CD4-positive, alpha-beta T cell treated with Interleukin-15 for 1 hour (primary cell): ENCODE results near the gene UMAD1.

ENCODE experiments used
- DNase-seq: peaks from one replicate; pipeline ENCODE4 v3.0.0-alpha.2; 2020

Gene UMAD1

DNA sequence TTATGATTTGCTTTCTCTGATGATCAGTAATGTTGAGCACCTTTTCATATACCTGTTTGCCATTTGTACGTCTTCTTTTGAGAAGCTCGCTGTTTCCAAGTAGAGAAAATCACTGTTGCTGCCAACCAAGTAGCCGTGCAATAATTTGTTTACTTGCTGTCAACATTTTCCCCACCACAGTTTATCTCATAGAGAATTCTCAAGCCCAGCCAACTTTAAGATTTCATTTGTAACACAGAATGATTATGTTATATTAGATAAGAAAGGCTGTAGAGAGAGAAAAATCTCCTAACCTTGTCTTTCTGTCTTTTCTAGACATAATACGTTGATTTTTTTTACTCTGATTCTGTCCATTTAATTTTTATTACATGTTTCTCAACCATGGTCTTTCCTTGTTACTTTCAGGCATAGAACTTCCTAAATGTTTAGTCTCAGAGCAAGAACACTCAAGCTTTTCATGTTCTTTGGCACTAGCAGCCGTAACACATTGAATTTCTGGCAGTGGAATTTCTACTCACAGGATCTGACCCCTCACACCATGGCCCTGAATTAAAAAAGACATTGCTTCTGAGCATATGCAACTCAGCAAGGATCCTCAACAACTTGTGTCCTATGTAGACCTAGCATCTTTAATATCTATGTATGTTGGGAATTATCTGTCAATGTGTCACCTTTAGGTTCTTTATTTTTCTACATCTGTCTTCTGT, 54.7 kb downstream of the UMAD1 start:
- DNase-seq = no peak

DNA sequence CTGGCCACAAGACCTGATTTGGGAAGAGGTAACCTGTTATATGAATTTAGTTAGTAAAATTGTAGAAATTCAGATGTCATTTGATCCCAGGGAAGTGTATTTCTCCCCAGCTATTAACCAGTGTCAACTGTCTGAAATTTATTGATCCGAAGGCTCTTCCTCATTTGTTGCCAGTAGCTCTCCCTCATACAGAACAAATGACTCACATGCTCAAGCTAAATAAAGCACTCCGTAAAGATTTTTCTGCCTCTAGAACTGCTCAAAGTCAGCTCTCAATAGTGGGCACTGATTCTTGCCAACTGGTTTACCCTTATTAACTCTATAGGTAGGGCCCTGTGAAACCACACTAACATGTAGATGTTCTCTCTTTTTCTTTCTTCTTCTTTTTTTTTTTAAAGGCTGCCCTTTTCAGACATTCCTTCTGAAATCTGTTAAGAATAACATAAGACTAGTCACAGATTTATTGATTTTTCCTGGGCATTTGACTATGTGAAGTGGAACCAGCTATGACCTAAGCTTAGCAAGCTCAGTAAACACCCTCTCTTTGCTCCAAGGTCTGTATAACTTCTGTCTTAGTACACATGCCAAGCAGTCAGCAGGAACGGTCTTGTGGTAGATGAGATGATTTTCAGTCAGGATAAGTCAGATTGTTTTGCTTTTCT, 56.0 kb downstream of the UMAD1 start:
- no peak for DNase-seq

- no peak for DNase-seq
Observed at GRCh38 chr7:7698930-7699329, 58.4 kb downstream of the UMAD1 start.

- no peak for DNase-seq
Observed at GRCh38 chr7:7699380-7699779, 58.8 kb downstream of the UMAD1 start.

GRCh38 chr7:7699970-7700369, 59.4 kb downstream of the UMAD1 start:
- DNase-seq = no peak

GRCh38 chr7:7701527-7701926, 61.0 kb downstream of the UMAD1 start:
- no peak for DNase-seq

DNA sequence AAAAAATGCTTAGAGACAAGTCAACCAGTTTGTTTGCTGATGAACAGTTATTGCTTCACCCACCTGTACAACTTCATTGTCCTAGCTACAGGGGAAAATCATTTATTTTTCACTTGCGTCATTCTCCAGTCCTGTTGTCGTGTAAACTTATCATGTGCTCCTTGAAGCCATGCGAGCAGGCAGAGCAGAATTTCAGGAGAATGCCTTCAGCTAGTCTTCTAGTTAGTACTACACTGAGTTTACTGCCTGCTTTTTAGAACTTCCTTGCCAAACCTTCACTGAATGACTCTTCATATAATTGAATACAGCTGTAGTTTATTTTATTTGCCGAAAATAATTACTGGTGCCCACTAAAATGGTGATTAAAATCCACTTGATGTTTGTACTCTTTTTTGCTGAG, 62.3 kb downstream of the UMAD1 start:
- DNase-seq = no peak

- no peak for DNase-seq
Observed at GRCh38 chr7:7703427-7703826, 62.9 kb downstream of the UMAD1 start.

GRCh38 chr7:7704867-7705266, 64.3 kb downstream of the UMAD1 start:
- no peak for DNase-seq

DNA sequence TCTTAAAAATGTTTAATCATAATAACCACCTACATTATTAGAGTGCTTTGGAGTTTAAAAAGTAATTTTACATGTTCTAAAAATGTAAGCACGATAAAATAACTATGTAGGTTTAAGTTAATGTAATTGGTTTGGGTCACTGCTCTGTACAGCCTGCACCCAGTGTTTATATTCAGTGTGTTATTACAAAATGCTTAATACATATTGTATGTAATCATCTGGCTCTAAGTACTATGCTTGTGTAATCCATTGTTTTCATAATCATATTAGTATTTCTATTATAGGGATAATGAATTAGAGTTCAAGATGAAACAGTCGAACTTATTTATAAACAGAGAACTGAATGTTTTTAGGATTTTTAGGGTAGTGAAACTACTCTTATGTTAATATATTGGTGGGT, 64.8 kb downstream of the UMAD1 start:
- no peak for DNase-seq

GRCh38 chr7:7706101-7706511, 65.6 kb downstream of the UMAD1 start:
- no peak for DNase-seq

DNA sequence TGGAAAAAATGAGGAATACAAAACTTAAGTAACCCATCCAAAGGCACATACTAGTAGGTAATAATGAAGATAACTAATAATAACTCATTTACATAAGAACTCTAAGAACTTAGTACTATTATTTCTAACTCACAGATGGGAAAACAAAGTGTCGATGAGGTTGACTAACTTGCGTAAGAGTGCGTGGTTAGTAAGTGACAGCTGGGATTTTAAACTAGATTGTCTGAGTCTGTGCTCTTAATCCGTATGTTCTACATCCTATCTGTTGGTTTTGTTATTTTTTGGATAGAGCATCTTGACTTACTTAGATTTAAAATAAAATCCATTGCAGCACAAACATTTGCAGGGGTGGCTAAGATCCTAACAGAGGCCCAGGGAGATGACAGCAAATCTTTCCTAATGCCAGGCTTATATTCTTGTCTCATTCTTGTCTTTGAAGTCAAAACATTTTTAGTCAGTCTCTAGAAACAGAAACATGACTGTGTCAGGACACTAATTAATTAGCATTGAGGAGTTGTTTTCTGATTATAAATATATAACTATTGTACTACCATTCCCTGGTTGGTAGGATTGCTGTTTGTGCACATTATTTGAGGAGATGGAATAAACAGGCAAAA, 66.1 kb downstream of the UMAD1 start:
- DNase-seq = no peak

- no peak for DNase-seq
Observed at GRCh38 chr7:7707246-7707645, 66.7 kb downstream of the UMAD1 start.

GRCh38 chr7:7707806-7708205, 67.3 kb downstream of the UMAD1 start:
- no peak for DNase-seq

DNA sequence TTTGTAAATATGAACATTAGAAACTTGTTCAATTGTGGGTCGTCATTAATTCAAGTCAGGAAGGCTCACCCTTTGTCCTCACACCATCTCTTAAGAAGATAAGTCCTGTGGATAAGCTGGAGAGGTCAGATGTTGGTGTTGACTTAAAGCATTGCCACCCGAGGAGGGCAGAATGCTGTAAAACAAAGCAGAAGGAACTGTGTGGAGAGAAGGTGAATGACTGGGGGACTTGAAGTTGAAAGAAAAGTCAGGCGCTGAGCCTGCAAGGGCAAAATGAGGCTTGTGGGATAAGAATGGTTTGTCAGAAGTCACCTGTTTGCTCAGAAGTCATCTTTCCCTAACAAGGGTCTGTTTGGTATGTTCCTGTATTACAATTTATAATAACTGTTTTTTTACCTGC, 68.7 kb downstream of the UMAD1 start:
- no peak for DNase-seq

- no peak for DNase-seq
Observed at GRCh38 chr7:7710469-7710868, 69.9 kb downstream of the UMAD1 start.

DNA sequence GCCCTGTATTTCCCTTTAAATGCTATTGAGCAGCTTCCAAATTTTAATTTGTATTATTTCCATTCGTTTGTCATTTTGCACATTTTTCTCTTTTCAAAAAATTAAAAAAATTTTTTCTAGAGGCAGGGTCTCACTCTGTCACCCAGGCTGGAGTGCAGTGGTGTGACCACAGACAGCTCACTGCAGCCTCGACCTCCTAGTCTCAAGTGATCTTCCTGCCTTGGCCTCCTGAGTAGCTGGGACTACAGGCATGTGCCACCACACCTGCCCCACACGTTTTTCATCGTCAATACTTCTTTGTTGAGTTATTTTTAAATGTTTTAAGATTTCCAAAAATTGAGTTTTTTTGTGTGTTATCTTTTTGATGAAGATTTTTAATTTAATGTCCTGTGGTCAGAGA, 73.2 kb downstream of the UMAD1 start:
- DNase-seq = no peak

- DNase-seq = no peak
Observed at GRCh38 chr7:7718492-7718891, 77.9 kb downstream of the UMAD1 start, which contains the start of gene RPA3. Gene RPA3 (minus strand): TSS chr7:7718607. CDS start chr7:7640418, 78,189 bp downstream.

- DNase-seq = no peak
Observed at GRCh38 chr7:7719236-7719635, 78.7 kb downstream of the UMAD1 start.

DNA sequence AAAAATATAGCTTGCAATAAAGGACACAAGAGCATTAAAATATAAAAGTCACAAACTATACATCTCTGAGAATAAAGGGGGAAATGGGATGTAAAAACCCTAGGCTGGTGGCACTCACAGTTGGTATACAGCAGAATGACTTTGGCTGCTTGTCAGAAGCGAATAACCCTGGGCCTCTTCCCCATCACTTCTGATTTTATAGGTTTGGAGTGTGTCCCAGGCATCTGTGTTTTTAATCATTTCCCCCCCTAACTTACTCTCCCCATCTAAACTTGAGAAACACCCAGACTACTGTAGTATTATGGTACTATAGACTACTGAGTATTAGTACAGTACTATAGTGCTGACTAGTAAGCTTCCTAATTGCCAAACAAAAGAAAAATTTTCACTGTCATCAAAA, 79.6 kb downstream of the UMAD1 start:
- DNase-seq = no peak

- no peak for DNase-seq
Observed at GRCh38 chr7:7720750-7721621, 80.4 kb downstream of the UMAD1 start.

- DNase-seq = no peak
Observed at GRCh38 chr7:7731732-7732131, 91.2 kb downstream of the UMAD1 start.

DNA sequence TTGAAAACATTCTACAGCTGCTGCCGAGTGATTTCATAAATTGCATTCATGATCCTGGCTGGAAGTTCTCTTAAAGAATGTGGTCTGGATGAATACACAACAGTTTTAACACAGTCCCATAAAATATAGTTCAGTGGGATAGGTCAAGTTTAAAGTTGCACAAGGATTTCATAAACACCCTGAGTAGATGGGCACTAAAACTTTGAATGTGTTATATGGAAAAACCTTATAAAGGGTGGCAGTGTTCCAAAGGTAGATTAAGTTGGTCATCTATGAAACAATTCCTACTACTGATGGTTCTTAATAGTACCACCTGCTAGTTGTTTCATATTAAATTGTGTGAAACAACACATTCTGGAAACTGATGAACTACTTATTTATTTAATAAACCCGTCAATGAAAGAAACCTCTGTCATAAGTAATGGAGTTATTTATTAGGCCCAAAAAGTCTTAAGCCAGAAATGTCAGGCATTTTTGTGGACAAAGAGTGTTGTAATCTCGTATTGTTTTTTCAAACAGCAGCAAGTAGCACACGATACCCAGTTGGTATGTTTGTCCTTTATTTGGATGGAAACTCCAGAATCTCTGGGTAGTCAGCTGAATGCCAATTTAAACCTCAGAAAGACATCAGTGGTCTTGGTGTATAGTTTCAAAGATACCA, 92.2 kb downstream of the UMAD1 start:
- DNase-seq = no peak
